SHP77 treated with DMSO at 0.1 percent for 48 hours (cell line): ENCODE results near the gene ASCC1.
A peak's percentile ranks its signal among the peaks of the same experiment; 100 is the strongest.

Experiments
- DNase-seq: peaks from one replicate; lab custom pipeline; 2025; lab: John Stamatoyannopoulos, UW

The ASCC1 gene

DNA sequence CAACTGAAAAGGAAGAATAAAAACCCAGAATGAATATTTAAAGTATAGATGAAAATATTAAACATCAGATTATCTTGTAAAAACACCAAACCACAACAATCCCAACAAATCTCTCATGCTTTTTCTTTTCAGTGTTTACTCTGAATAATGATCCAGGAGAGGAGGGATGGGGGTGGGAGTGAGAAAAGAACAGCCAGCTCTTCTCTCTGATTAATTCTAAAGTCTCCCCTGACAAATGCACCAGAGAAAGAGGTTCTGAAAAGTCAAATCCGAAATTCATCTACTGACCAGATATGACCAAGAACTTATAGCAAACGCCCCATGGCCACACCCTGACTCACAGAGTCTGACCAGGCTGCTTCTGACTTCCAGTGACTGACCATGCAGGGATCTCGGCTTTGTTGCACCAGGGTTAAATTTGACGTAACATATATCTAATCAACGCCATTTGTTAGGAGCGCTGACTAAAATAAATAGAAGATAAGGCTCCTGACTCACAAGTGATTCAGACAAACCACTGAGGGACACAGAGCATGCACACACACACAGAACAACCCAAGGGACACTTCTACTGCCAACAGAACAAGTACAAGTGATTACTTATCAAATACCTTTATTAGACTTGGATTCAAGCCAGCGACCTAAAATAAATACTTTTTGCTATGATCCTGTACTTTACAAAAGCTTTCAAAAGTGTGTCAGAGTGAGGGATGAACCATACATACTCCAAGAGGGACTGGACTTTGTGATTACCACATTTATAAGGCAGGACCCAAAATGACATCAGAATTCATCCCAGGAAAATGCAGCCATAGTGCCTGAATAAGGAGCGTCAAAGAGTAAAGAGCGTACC lies 118.4 kb downstream of the ASCC1 start:
- no peak for DNase-seq

DNA sequence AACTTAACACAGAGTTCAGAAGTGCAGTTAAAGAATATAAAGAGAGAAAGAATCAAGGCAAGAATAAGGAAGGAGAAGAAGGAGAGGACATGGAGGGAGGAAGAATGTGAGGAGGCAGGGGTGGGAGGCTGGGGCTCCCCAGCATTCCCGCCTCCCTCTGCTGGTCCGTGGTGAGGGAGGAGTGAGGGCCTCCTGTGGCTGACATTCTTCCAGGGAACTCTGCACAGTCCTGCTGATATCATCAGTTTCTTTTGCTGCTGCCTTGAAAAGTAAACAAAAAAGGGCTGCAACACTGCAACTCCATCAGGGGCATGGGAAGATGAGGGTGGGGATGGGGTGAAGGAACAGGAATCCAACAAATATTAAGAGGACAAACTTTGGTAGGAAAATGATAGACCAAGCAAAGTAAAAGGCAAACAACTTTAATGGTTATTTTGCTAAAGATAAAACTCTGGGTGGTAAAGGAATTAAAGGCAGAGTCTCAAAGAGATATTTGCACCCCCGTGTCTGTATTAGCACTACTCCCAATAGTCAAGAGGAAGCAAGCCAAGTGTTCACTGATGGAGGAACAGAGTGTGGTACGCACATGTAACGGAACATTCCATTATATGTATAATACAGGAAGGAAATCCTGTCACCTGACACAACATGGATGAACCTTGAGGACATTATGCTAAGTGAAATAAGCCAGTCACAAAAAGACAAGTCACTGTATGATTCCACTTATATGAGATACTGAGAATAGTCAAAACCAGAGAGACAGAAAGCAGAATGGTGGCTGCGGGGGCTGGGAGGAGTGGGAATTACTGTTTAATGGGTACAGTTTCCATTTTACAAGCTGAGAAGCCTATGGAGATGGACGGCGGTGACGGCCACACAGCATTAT lies 119.7 kb downstream of the ASCC1 start:
- no peak for DNase-seq

DNA sequence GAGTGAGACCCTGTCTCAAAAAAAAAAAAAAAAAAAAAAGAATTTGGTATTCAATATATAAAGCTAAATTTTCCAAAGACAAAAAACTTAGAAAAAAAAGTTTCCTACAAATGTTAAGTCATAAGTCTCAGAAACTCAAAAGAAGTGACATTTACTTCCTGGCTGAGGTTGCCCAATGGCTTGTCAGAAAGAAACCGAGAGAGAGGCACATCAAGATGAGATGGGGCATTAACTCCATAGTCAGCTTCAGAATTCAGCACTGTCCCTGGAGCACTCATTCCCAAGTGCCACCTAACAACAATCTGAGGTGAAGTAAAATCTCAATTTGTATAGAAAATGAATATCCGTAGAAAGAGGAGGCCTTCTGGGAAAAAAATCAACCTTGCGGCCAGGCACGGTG lies 120.9 kb downstream of the ASCC1 start:
- no peak for DNase-seq

DNA sequence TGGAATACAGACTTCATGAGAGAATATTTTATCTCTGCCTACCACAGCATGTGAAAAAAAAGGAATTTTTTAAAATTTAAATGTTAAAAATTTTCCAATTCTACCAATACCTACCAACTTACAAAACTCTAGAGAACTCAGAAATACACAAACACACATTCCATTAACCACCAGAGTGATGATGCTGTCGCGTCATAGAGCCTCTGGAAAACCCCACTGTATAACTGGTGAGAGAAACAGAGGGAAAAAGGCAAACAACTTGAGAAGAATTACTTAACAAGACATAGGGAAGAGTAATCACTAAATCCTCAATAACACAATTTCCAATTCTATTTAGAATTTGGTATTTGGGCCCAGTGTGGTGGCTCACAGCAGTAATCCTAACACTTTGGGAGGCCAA lies 121.5 kb downstream of the ASCC1 start:
- DNase-seq = no peak

DNA sequence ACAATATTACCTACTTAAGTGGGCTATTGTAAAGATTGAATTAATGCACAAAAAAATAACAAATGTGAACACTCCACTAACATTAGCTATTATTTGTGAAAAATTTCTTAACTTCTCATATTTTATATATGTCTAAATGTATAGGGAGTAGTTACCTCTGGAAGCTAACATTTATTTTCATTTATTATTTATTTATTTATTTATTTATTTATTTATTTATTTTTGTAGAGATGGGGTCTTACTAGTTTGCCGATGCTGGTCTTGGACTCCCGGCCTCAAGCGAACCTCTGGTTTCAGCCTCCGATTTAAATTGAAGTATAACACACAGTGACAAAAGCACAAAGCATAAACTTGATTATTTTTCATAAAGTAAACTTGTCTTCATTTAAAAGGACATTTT lies 122.6 kb downstream of the ASCC1 start:
- no peak for DNase-seq

DNA sequence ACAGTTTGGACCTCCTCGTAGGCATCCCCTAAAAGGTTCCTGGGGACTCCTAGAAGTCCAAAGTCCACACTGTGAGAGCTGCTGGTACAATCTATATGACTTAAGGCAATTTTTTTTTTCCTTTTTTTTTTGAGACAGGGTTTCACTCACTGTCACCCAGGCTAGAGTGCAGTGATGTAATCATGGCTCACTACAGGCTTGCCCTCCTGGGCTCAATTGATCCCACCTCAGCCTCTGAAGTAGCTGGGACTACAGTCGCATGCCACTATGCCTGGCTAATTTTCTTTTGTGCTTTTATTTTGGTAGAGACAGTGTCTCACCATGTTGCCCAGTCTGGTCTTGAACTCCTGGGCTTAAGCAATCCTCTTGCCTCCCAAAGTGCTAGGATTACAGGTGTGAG lies 123.1 kb downstream of the ASCC1 start:
- no peak for DNase-seq

DNA sequence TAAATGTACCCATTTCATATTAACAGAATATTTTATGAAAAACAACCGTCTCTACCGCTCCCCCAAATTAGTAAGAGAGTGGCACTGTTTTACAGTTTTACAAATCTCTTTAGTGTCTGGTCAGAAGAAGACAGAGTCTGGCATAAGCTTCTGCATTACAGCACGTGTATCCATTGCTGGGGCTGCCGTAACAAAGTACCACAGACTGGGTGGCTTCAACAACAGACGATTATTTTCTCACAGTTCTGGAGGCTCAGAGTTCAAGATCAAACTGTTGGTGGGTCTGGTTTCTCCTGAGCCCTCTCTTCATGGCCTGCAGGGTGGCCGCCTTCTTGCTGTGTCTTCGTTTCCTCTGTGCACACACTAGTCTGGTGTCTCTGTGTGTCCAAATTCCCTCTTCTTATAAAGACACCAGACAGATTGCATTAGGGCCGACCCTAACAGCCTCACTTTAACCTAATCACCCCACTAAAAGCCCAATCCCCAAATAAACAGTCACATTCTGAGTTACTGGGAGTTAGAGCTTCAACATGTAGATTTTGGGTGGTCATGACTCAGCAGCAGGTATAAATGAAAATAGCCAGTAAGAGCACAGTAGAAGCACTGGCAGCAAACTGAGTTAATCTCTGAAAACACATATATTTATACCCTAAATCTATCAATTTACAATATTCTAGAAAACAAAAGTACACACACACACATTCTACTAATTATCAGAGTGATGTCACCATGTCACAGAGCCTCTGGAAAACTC lies 123.7 kb downstream of the ASCC1 start:
- no peak for DNase-seq

DNA sequence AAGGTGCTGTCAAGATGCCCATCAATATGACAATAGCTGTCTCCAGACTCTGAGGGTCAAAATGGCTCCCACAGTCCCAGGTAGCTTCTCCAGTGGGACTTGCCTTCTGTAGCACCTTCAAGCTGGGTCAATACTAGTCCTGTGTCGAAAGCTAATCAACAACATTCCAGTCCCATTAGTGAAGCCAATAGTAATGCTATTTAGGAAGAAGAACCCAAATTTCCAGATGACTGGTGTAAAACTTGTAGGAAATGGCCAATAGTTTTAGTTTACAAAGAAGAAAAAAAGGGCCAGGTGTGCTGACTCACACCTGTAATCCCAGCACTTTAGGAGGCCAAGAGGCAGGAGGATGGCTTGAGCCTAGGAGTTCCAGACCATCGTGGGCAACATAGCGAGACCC lies 125.8 kb downstream of the ASCC1 start:
- no peak for DNase-seq

DNA sequence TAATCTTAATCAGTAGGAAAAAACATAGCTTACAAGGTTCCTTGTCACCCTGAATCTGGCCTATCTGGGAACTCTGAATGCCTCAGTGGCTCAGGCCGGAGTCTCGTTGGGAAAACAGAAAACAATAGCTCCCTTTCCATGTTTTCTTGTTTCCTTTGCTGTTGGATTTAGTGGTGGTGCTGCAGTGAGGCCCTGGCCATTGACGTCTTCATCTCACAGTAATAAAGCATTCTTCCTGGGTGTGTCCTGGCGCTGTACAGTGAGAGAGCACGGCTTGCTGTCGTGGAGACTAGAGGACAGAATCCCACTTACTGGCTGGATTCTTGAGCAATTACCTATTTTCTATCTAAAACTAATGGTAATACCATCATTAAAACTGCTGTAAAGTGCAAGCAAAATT lies 126.5 kb downstream of the ASCC1 start:
- DNase-seq = no peak

DNA sequence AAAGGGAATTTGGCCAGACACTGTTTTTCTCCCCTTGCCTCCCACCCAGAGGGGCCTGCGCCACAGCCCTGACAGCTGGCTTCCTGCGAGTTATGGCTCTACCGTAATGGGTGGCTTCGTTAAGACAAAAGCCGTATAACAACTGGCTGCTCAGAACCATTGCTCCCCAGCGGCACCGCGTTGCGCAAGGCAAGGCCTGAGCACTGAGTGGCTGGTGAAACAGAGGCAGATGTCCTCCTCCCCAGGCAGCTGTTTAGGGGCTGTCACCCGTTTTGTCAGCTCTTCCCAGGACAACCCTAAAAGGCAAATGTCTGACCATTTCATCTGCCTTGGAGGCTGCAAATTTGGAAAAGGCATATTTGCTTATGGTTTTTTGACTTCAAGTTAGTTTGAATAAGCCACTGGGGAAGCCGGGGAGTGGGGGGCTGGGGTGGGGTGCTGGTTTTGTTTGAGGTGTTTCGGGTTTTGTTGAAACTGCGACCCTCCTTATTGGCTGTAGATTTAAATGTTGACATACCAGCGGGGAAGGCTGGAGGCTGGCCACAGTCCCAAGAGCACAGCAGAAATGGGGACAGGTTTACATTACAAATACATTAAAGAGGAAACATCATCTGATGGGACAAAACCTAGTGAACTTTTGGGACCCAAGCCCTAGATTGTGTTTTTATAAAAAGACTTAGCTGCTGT lies 127.0 kb downstream of the ASCC1 start:
- peak; percentile 3 for DNase-seq

DNA sequence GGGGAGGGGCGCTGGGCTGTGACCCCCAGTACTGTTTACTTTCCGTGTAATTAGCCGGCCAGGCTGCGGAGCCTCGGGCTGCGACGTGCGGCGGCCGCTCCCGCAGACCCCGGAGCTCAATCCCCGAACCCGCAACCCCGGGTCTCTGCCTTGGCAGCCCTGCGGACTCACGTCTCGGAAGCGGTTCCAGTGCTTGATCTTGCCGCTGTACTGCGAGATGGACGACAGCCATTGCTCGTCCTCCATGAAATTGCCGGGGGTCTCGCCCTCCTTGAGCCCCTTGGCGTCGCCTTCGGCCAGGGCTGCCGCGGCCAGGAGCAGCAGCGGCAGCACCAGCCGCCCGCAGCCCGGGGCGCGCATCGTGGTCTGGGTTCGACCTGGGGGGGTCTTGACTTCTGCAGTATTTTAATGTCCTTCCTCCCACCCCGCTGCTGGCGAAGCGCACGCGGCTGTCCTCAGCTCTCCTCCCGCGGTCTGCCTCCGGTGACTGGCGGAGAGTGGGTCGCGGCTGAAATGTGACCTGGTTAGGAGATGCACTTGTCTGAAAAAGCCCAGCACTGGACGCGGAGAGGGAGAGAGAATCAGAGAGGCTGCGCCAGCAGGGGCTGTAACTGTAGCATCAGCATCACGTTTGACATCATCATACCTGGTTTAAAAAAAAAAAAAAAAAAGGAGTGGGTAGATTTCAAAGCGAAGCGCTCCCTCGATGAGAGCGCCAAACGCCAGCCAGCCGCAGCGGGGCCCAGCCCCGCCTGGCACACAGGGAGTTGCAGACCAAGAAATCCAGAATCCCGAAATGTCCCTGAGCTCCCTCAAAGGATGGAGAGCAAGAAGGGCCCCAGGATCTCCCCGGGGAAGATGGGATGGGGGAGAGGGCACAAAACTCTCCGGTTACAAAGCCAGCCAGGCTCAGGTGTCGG lies 127.8 kb downstream of the ASCC1 start, which contains the start of gene SPOCK2:
TSS of gene SPOCK2 (minus strand) at position 583 of the 920 bp plus-strand sequence. CDS start at position 360, 223 bp downstream.
- DNase-seq = no peak

DNA sequence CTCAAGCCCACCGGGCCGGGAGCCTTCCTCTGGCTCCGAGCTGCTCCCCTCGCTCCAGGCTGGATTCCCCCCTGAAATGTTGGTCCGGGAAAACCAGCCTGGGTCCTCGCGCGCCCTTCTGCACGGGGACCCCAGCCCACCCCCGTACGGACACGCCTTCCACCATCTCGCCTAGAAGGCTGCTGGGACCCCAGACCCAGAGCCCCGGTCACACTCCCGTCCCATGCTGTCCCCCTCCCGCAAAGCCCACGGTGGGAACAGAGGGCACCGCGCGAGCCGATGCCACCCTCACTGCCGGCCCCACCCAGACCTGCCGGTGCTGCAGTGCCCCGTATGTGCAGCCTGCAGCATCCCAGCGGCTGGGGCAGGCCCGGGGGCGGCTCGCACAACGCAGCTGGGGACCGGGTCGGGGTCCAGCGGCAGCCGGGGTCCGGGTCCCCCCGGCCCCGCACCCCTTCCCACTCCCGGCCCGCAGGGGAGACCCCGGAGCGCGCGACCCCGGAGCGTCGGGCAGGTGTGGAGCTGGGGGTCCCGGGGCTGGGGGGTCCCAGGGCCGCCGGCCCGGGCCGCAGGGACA lies 128.6 kb downstream of the ASCC1 start:
- no peak for DNase-seq

DNA sequence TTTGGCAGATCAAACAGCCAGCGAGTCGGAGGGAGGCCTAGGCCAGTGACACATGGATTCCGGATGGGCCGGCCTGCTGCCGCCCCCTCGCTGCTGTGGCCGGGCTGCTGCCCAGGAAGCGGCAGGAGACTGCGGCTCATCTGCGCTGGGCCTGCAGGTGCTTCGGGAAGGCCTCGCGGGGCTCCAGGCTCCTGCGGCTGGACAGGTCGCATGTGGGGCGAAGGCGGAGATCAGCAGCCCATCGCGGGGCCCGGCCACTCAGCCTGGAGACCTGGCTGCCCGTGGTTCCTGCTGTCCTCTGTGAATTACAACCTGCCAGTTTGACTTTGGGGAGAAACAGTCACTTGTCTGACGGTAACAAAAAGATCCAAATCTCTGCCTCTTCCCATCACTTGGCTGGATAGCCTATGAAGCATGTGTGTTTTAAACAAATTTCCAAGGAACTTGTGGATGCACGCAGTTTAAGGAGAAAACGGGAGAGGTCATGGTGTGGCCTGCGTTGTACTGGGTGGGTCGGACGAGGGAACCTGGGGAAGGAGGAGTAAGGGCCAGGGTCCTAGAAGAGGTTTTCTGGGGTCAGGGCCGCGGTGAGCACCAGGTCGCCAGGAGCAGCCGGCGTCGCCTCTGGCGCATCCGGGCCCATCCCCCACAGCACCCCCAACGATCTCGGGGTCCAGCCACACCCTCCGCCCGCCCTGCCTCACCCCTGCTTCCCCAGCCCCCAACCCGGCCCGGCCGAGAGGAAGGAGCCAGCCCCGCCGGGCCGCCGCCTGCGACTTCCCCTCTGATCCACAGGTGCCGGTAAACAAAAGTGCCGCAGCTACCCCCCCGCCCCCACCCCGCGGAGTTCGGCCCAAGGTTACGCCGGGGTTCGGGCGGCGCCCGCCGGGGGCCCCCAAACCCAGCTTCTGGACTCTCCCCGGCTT lies 129.3 kb downstream of the ASCC1 start:
- DNase-seq = no peak

DNA sequence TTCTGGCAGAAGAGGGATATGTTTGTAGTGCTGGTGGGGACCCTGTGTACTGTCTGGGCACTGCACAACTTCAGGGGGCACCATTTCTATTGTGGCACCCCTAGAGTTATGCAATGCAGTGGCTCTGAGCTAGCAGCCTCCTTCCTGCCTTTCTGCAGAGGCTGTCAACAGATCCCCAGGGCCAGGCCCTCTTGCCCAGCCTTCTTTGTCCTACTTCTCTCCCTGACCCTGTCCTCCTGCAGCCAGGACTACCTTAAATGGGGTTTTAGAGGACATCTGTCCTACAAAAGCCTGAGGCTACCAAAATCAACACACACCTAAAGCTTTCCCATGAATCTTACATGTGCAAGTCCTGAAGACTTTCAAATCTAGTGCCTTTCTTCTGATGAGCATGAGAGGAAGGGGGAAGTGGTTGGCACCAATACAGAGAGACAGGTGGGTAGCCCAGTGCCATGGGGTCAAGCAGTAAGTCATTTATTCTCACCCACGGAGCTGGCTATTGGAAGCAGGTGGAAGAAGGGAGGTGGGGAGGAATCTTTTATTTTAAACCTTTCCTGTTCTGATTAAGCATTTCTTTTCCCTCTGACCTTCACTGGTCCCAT lies 130.1 kb downstream of the ASCC1 start:
- DNase-seq = no peak

DNA sequence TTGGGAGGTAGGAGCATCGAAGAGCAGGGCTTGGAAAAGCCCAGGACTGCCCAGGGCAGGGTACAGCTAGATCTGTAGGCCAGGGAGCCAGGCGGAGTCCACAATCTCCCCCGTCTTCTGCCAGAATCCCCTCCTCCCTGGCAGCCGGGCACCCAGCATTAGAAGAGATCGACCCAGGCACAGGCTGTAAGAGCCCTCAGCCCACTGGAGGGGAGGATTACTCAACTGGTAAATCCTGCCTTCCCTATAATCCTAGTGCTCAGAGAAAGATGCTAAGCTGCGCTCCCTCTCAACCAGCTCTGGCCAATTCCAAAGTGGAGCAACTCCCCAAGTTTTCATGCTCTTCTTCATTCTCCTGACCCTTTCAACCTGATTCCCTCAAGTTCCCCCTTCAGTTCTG lies 130.9 kb downstream of the ASCC1 start:
- no peak for DNase-seq

DNA sequence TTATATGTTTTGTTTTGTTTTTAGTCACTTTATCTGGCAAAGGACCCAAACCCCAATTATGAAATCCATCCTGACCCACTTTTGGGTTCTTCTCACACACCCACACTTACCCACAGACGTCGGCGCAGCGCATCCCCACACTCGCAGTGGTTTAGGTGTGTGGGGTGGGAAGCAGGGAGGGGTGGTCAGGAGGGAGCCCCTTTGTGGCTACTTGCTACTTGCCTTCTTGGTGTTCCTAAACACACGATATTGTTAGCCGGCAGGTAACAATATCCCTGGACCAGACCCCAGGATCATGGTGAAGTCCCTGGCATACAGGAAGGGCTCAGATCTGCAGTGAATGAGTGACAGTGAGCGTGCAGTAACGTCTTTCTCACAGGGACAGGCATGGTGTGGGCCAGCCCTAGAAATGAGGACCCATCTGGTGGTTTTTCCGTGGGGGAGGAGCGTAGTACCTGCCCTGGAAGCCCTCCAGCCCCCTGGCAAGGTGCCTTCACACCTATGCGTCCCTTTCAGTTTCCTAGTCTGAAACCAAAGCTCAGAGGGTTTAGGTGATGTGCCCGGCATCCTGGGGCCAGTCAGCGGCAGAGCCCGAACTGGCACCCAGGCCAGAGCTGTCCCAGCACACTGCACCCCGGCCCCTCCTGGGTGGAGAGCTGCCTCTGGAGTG lies 132.2 kb downstream of the ASCC1 start:
- DNase-seq = no peak

DNA sequence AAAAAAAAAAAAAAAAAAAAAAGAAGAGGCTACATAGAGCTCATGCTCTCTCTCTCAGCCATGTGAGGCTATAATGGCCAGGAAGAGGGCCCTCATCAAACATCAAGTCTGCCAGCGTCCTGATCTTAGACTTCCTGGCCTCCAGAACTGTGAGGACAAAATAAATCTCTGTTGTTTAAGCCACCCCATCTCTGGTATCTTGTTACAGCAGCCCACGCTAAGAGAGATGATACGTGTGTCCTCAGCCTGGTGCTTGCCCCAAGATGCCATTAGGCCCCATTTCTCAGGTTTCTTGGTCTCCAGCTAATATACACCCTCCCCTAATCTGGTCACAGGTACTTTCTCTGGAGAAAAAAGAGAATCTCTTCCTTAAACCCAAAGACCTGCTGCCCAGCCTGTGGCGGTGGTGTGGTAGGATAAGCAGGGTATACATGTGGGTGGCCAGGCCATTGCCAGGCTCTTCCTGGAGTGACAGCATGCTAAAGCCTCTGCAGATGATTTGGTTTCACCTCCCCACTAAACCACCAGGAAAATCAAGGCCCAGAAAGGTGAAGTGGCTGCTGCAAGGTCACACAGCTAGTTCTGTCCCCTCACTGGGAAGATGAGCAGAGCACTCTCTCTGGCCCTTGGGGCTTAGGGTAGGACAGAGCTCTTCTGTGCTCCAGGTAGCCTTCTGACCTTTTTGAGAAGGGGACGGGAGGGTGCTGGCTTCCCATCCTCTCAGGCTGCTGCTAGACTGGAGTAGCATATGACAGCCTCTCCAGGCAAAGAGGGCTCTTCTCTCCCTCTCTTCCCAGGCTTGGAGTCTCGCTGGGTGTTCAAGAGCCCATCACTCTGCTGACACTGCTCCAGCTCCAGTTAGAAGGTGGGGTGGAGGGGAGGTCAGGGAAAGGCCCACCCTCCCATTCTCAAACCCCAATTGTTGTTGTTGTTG lies 133.0 kb downstream of the ASCC1 start:
- no peak for DNase-seq
